Trophoblast cell (in vitro differentiated cells and primary cell): ENCODE measurements around the gene AGER.
"Not testable (repeated sequence)": the region's sequence is repeated elsewhere in the genome, so short reads cannot be mapped to it uniquely, and the experiment has no call there.

Source experiments
- DNase-seq, 2 donors: peaks; one replicate each; pipeline ENCODE4 v3.0.0-alpha.2; 2016
- H2AFZ ChIP-seq: 2 replicates; pipeline ENCODE4 v1.6.1; 2013; ENCODE audit warnings: low read length, moderate library complexity, mild to moderate bottlenecking; ENCODE audit not compliant: insufficient read depth, poor library complexity
- H2AK5ac ChIP-seq: 2 replicates; pipeline ENCODE4 v1.6.1; 2013; ENCODE audit warnings: mild to moderate bottlenecking, low read length
- H2BK120ac ChIP-seq: 2 replicates; pipeline ENCODE4 v1.6.1; 2013; ENCODE audit warnings: low read length, mild to moderate bottlenecking, moderate library complexity; ENCODE audit not compliant: insufficient read depth, poor library complexity
- H2BK12ac ChIP-seq: 2 replicates; pipeline ENCODE4 v1.6.1; 2013; ENCODE audit warnings: mild to moderate bottlenecking, low read length, moderate library complexity
- H2BK5ac ChIP-seq: 2 replicates; pipeline ENCODE4 v1.6.1; 2013; ENCODE audit warnings: low read length, low read depth, moderate library complexity, mild to moderate bottlenecking; ENCODE audit not compliant: poor library complexity
- H3K14ac ChIP-seq: 2 replicates; pipeline ENCODE4 v1.6.1; 2013; ENCODE audit warnings: mild to moderate bottlenecking, low read length
- H3K18ac ChIP-seq: 2 replicates; pipeline ENCODE4 v1.6.1; 2013; ENCODE audit warnings: mild to moderate bottlenecking, low read length
- H3K23ac ChIP-seq: 2 replicates; pipeline ENCODE4 v1.6.1; 2013; ENCODE audit warnings: low read length
- H3K27ac ChIP-seq: 2 replicates; pipeline ENCODE4 v1.5.1; 2013; ENCODE audit warnings: low read depth, mild to moderate bottlenecking, inconsistent platforms, low read length, moderate library complexity
- H3K27me3 ChIP-seq: 2 replicates; pipeline ENCODE4 v1.6.1; 2013; ENCODE audit warnings: inconsistent platforms, mild to moderate bottlenecking, low read length, moderate library complexity; ENCODE audit not compliant: insufficient read depth
- H3K36me3 ChIP-seq, 2 experiments: 1 replicate in 1 of 2; 2 replicates in 1 of 2; pipeline ENCODE4 v1.6.1; 2013; ENCODE audit warnings: low read length in 2 of 2, mild to moderate bottlenecking in 2 of 2, moderate library complexity in 1 of 2; ENCODE audit not compliant: insufficient read depth in 2 of 2, control insufficient read depth in 1 of 2
- H3K4ac ChIP-seq: 2 replicates; pipeline ENCODE4 v1.6.1; 2013; ENCODE audit warnings: low read depth, mild to moderate bottlenecking, low read length, moderate library complexity
- H3K4me1 ChIP-seq, 2 experiments: 1 replicate in 1 of 2; 2 replicates in 1 of 2; pipeline ENCODE4 v1.6.1; 2013; ENCODE audit warnings: low read length in 2 of 2, mild to moderate bottlenecking in 2 of 2, moderate library complexity in 1 of 2; ENCODE audit not compliant: insufficient read depth in 2 of 2, control insufficient read depth in 1 of 2
- H3K4me2 ChIP-seq: 2 replicates; pipeline ENCODE4 v1.6.1; 2013; ENCODE audit warnings: inconsistent platforms, mild to moderate bottlenecking, low read length, moderate library complexity
- H3K4me3 ChIP-seq: 2 replicates; pipeline ENCODE4 v1.5.1; 2013; ENCODE audit warnings: mild to moderate bottlenecking, low read depth, low read length, inconsistent platforms
- H3K79me1 ChIP-seq: one replicate; pipeline ENCODE4 v1.6.1; 2013; ENCODE audit warnings: low read length
- H3K79me2 ChIP-seq: 2 replicates; pipeline ENCODE4 v1.6.1; 2013; ENCODE audit warnings: low read length, mild to moderate bottlenecking; ENCODE audit not compliant: control insufficient read depth, insufficient read depth, poor library complexity
- H3K9ac ChIP-seq: 2 replicates; pipeline ENCODE4 v1.6.1; 2013; ENCODE audit warnings: mild to moderate bottlenecking, low read length
- H3K9me3 ChIP-seq: 2 replicates; pipeline ENCODE4 v1.6.1; 2013; ENCODE audit warnings: low read depth, mild to moderate bottlenecking, control low read depth, inconsistent platforms, low read length; ENCODE audit not compliant: insufficient read depth
- H4K12ac ChIP-seq: 2 replicates; pipeline ENCODE4 v1.6.1; 2013; ENCODE audit warnings: low read depth, mild to moderate bottlenecking, low read length, moderate library complexity
- H4K8ac ChIP-seq: 2 replicates; pipeline ENCODE4 v1.6.1; 2013; ENCODE audit warnings: low read depth, mild to moderate bottlenecking, low read length, moderate library complexity
- H4K91ac ChIP-seq: one replicate; pipeline ENCODE4 v1.6.1; 2013; ENCODE audit warnings: low read depth, mild to moderate bottlenecking, low read length, moderate library complexity
- WGBS: extraction: QIAGEN DNeasy Blood & Tissue Kit; methylation state at CpG from one replicate; pipeline ENCODE4 v1.1.7; 2013; ENCODE audit warnings: missing lambda C conversion rate; ENCODE audit not compliant: insufficient read length, insufficient coverage; ENCODE audit errors: extremely low coverage; 5-methylcytosine and 5-hydroxymethylcytosine counted together

The AGER gene

GRCh38 chr6:32195652-32195901 lies 11.5 kb upstream of the AGER start:
- H3K9me3 ChIP-seq = no peaks in the 10 kb centered on the region
- H4K8ac ChIP-seq = no peak overlapping the region
- H3K79me2 ChIP-seq = peaks cover 4% of the 10 kb centered on the region
- H3K79me1 ChIP-seq = peaks cover 20% of the 10 kb centered on the region
- H2AFZ ChIP-seq = no peak overlapping the region
- no peaks in the 10 kb centered on the region for H3K27me3 ChIP-seq
- H4K91ac ChIP-seq = no peak overlapping the region
- peak overlapping the region; percentile 97 for H3K27ac ChIP-seq
- H2BK120ac ChIP-seq = no peak overlapping the region
- H3K4ac ChIP-seq = no peak overlapping the region
- H3K18ac ChIP-seq = no peak overlapping the region
- no CpG with 5 or more reads among the region's 25 CpGs for WGBS
- no peak overlapping the region for H2BK12ac ChIP-seq
- H3K9ac ChIP-seq = no peak overlapping the region
- H3K4me2 ChIP-seq = peak overlapping the region; percentile 84
- H3K36me3 ChIP-seq = no peaks in the 10 kb centered on the region
- H2AK5ac ChIP-seq = no peak overlapping the region
- no peak overlapping the region for H3K4me3 ChIP-seq
- H3K4me1 ChIP-seq = peaks cover 17 to 21% of the 10 kb centered on the region in 2 experiments
- H3K14ac ChIP-seq = no peak overlapping the region
- no peak overlapping the region for H4K12ac ChIP-seq
- DNase-seq = peak; percentile 100
- H2BK5ac ChIP-seq = no peak overlapping the region
- no peak overlapping the region for H3K23ac ChIP-seq

GRCh38 chr6:32194825-32195651 lies 11.0 kb upstream of the AGER start:
- no peak overlapping the region for H3K23ac ChIP-seq
- H2BK5ac ChIP-seq = peak overlapping the region; percentile 52
- no CpG with 5 or more reads among the region's 15 CpGs for WGBS
- peak overlapping the region; percentile 19 for H3K18ac ChIP-seq
- peak overlapping the region; percentile 41 for H4K91ac ChIP-seq
- H4K8ac ChIP-seq = peak overlapping the region; percentile 55
- no peak overlapping the region for H2BK120ac ChIP-seq
- peak overlapping the region; percentile 19 for H3K4ac ChIP-seq
- no peaks in the 10 kb centered on the region for H3K9me3 ChIP-seq
- H3K4me2 ChIP-seq = peak overlapping the region; percentile 68
- H3K79me2 ChIP-seq = peaks cover 6% of the 10 kb centered on the region
- peak overlapping the region; percentile 35 for H2BK12ac ChIP-seq
- no peaks in the 10 kb centered on the region for H3K36me3 ChIP-seq
- H3K27me3 ChIP-seq = no peaks in the 10 kb centered on the region
- H3K4me1 ChIP-seq = peaks cover 17 to 21% of the 10 kb centered on the region in 2 experiments
- peak overlapping the region; percentile 24 for H3K14ac ChIP-seq
- H2AK5ac ChIP-seq = no peak overlapping the region
- DNase-seq = peak; percentile 55 to 82
- H3K27ac ChIP-seq = peak overlapping the region; percentile 75
- H4K12ac ChIP-seq = peak overlapping the region; percentile 34
- H3K79me1 ChIP-seq = peaks cover 24% of the 10 kb centered on the region
- peak overlapping the region; percentile 68 for H3K9ac ChIP-seq
- H3K4me3 ChIP-seq = no peak overlapping the region
- peak overlapping the region; percentile 15 for H2AFZ ChIP-seq

DNA sequence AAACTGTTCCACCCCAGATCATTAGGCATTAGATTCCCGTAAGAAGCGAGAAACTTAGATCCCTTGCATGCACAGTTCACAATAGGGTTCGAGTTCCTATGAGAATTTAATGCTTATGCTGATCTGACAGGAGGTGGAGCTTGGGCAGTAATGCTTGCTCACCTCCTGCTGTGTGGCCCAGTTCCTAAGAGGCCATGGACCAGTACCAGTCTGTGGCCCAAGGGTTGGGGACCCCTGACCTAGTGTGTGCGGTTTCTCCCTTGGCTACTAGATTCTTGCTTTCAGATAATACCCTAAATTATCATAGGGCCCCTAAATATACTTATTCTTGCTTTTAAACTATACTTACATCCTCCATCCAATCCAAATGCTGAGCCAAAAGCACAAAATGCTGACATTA lies 10.3 kb upstream of the AGER start:
- Histone ChIP-seq H3K4me3 (no peak overlapping the region), H4K8ac (no peak overlapping the region), H3K18ac (no peak overlapping the region), H3K79me2 (peaks cover 9% of the 10 kb centered on the region), H3K79me1 (peaks cover 27% of the 10 kb centered on the region), H3K4me2 (no peak overlapping the region), H3K4me1 (peaks cover 17 to 21% of the 10 kb centered on the region in 2 experiments), H2BK5ac (no peak overlapping the region), H2BK12ac (no peak overlapping the region), H4K91ac (no peak overlapping the region), H3K23ac (no peak overlapping the region), H2AK5ac (no peak overlapping the region), H3K9ac (no peak overlapping the region), H3K9me3 (no peaks in the 10 kb centered on the region), H2BK120ac (no peak overlapping the region), H2AFZ (no peak overlapping the region), H3K27me3 (no peaks in the 10 kb centered on the region), H4K12ac (no peak overlapping the region), H3K14ac (no peak overlapping the region), H3K4ac (no peak overlapping the region), H3K27ac (no peak overlapping the region), H3K36me3 (no peaks in the 10 kb centered on the region)
- WGBS = no CpG with 5 or more reads among the region's 4 CpGs
- no peak for DNase-seq

- H4K8ac ChIP-seq, H3K4ac ChIP-seq, H3K23ac ChIP-seq, H3K27me3 ChIP-seq, H3K4me3 ChIP-seq, H3K9me3 ChIP-seq, H2AK5ac ChIP-seq, DNase-seq, H2AFZ ChIP-seq, H3K27ac ChIP-seq, H3K18ac ChIP-seq, H2BK5ac ChIP-seq, H2BK12ac ChIP-seq, H3K9ac ChIP-seq, H3K36me3 ChIP-seq: not testable (repeated sequence)
- no CpG with 5 or more reads among the region's 13 CpGs for WGBS
- H3K79me1 ChIP-seq = peaks cover 31% of the 10 kb centered on the region
- peak overlapping the region; percentile 37 for H2BK120ac ChIP-seq
- H3K4me2 ChIP-seq = peak overlapping the region; percentile 55
- peak overlapping the region; percentile 64 for H3K14ac ChIP-seq
- H3K4me1 ChIP-seq = peaks cover 20 to 29% of the 10 kb centered on the region in 2 experiments
- peak overlapping the region; percentile 92 for H4K91ac ChIP-seq
- H4K12ac ChIP-seq = peak overlapping the region; percentile 76
- peaks cover 16% of the 10 kb centered on the region for H3K79me2 ChIP-seq
Measured at GRCh38 chr6:32193096-32193495, 9.0 kb upstream of the AGER start.
